ENCODE results near the gene APC2. TPM values are rescaled to one million over a fixed set of nuclear protein-coding genes. Genes with fewer than 3 reads are reported as not detected.
"Not testable (repeated sequence)": the region's sequence is repeated elsewhere in the genome, so short reads cannot be mapped to it uniquely, and the experiment has no call there.

The APC2 gene
- total RNA-seq, 2 experiments from 2014 or later = 0.07 to 0.29 TPM

GRCh38 chr19:1518471-1518870 is 68.5 kb downstream of the APC2 start:
- no peaks in the 10 kb centered on the region for H3K36me3 Mint-ChIP-seq (ENCODE audit: low read depth)

GRCh38 chr19:1519802-1520201 is 69.9 kb downstream of the APC2 start:
- intact Hi-C loops (cut with micrococcal nuclease); POLR2A ChIA-PET; ATAC-seq; H3K4me3 Mint-ChIP-seq; DNase-seq; H3K27ac Mint-ChIP-seq; H3K36me3 Mint-ChIP-seq (ENCODE audit: low read depth); H3K4me1 Mint-ChIP-seq (ENCODE audit: low read depth); H3K9me3 Mint-ChIP-seq; CTCF ChIA-PET: not testable (repeated sequence)
- peaks cover 14% of the 10 kb centered on the region for H3K27me3 Mint-ChIP-seq

More at GRCh38 chr19:1518471-1518870, 68.5 kb downstream of the APC2 start:
- ATAC-seq = no peak
- Mint-ChIP-seq H3K27me3 (peaks cover 9% of the 10 kb centered on the region), H3K4me3 (no peak overlapping the region), H3K27ac (no peak overlapping the region), H3K4me1 (ENCODE audit: low read depth) (no peaks in the 10 kb centered on the region), H3K9me3 (no peaks in the 10 kb centered on the region)
- intact Hi-C loops (cut with micrococcal nuclease) = no loop called here
- ChIA-PET CTCF (interaction anchor here (1.1 kb wide), 1 partner anchor 28 kb away, joined by 3 read pairs; no protein-coding TSS in a partner anchor), POLR2A (interaction anchor here (0.8 kb wide), 1 partner anchor 252 kb away, joined by 3 read pairs; no protein-coding TSS in a partner anchor)
- TF ChIP-seq CTCF (IDR thresholded peaks at IDR 0.05) = no peak
- no peak for DNase-seq

- Mint-ChIP-seq H3K36me3 (ENCODE audit: low read depth) (no peaks in the 10 kb centered on the region), H3K27ac (no peak overlapping the region), H3K4me3 (no peak overlapping the region), H3K9me3 (no peaks in the 10 kb centered on the region), H3K27me3 (peaks cover 19% of the 10 kb centered on the region), H3K4me1 (ENCODE audit: low read depth) (peaks cover 6% of the 10 kb centered on the region)
- ChIA-PET CTCF (no interaction called here), POLR2A (no interaction called here)
- DNase-seq (no peak), ATAC-seq (no peak)
- intact Hi-C loops (cut with micrococcal nuclease) = no loop called here
- TF ChIP-seq CTCF (IDR thresholded peaks at IDR 0.05) = no peak
These were observed 70.4 kb downstream of the APC2 start for GRCh38 chr19:1520203-1520780.

- no peaks in the 10 kb centered on the region for H3K9me3 Mint-ChIP-seq
- ATAC-seq (no peak), DNase-seq (no peak)
- no peak for TF ChIP-seq CTCF (IDR thresholded peaks at IDR 0.05)
- peaks cover 6% of the 10 kb centered on the region for H3K4me1 Mint-ChIP-seq (ENCODE audit: low read depth)
- peaks cover 29% of the 10 kb centered on the region for H3K27me3 Mint-ChIP-seq
- intact Hi-C loops (cut with micrococcal nuclease) = no loop called here
- ChIA-PET CTCF (interaction anchor here (1.5 kb wide), 1 partner anchor 25 kb away, joined by 4 read pairs; no protein-coding TSS in a partner anchor), POLR2A (interaction anchor here (0.6 kb wide), 1 partner anchor 210 kb away, joined by 3 read pairs; no protein-coding TSS in a partner anchor)
- no peak overlapping the region for H3K4me3 Mint-ChIP-seq
- no peaks in the 10 kb centered on the region for H3K36me3 Mint-ChIP-seq (ENCODE audit: low read depth)
- no peak overlapping the region for H3K27ac Mint-ChIP-seq
These were observed 71.7 kb downstream of the APC2 start for GRCh38 chr19:1521636-1522035.

- Mint-ChIP-seq H3K27ac (no peak overlapping the region), H3K4me3 (no peak overlapping the region), H3K4me1 (ENCODE audit: low read depth) (peaks cover 6% of the 10 kb centered on the region), H3K27me3 (peaks cover 29% of the 10 kb centered on the region), H3K36me3 (ENCODE audit: low read depth) (no peaks in the 10 kb centered on the region), H3K9me3 (no peaks in the 10 kb centered on the region)
- ATAC-seq (no peak), DNase-seq (no peak)
- TF ChIP-seq CTCF (IDR thresholded peaks at IDR 0.05) = no peak
- ChIA-PET CTCF (interaction anchor here (1.5 kb wide), 1 partner anchor 25 kb away, joined by 4 read pairs; no protein-coding TSS in a partner anchor), POLR2A (no interaction called here)
- intact Hi-C loops (cut with micrococcal nuclease) = no loop called here
These were observed 72.1 kb downstream of the APC2 start for GRCh38 chr19:1522061-1522460.

All from activated CD8-positive, alpha-beta T cell treated with anti-CD3 and anti-CD28 coated beads for 36 hours (primary cell).